HG03575 (cell line): ENCODE results near the gene SULF2.

Experiments used
- ATAC-seq: cut with Tn5 transposase; IDR thresholded peaks from one replicate; pipeline ENCODE4 v1.9.1; 2021; ENCODE audit not compliant: unreplicated experiment, insufficient number of reproducible peaks, low FRiP score; ENCODE audit errors: extremely low read depth

SULF2 gene

GRCh38 chr20:47789081-47789763, 3.9 kb upstream of the SULF2 start:
- ATAC-seq: no peak

GRCh38 chr20:47788741-47789080, 3.4 kb upstream of the SULF2 start:
- ATAC-seq: no peak

- no peak for ATAC-seq
These were observed 1.5 kb upstream of the SULF2 start for GRCh38 chr20:47786765-47787107.

- ATAC-seq: no peak
These were observed 828 bp upstream of the SULF2 start for GRCh38 chr20:47785854-47786764.

GRCh38 chr20:47784599-47785310, 526 bp downstream of the SULF2 start:
- no peak for ATAC-seq

GRCh38 chr20:47783828-47784598, 1.3 kb downstream of the SULF2 start:
- ATAC-seq: no peak

- ATAC-seq: no peak
These were observed 2.2 kb downstream of the SULF2 start for GRCh38 chr20:47782920-47783552.

GRCh38 chr20:47782076-47782475, 3.2 kb downstream of the SULF2 start:
- ATAC-seq: no peak

- no peak for ATAC-seq
These were observed 3.6 kb downstream of the SULF2 start for GRCh38 chr20:47781632-47782031.

GRCh38 chr20:47780720-47781389, 4.4 kb downstream of the SULF2 start:
- ATAC-seq: no peak

GRCh38 chr20:47778398-47779354, 6.6 kb downstream of the SULF2 start:
- no peak for ATAC-seq

- ATAC-seq: no peak
These were observed 8.1 kb downstream of the SULF2 start for GRCh38 chr20:47777220-47777619.

GRCh38 chr20:47776639-47777038, 8.6 kb downstream of the SULF2 start:
- ATAC-seq: no peak

GRCh38 chr20:47775841-47776240, 9.4 kb downstream of the SULF2 start:
- ATAC-seq: no peak

- no peak for ATAC-seq
These were observed 10.2 kb downstream of the SULF2 start for GRCh38 chr20:47775039-47775438.

GRCh38 chr20:47774131-47774777, 11.0 kb downstream of the SULF2 start:
- ATAC-seq: no peak

- no peak for ATAC-seq
These were observed 11.9 kb downstream of the SULF2 start for GRCh38 chr20:47773371-47773786.
